Right renal cortex interstitium (tissue), 3 donors: ENCODE results near the gene MXD4. TPM values are rescaled to one million over a fixed set of nuclear protein-coding genes. Genes with fewer than 3 reads are reported as not detected.

Experiments used
- DNase-seq, 3 donors: peaks; one replicate each; pipeline ENCODE4 v3.0.0-alpha.2; 2013; ENCODE audit warnings: low read depth in 3 of 3, low spot score in 2 of 3
- polyA plus RNA-seq, 3 donors: library from polyadenylated mRNA; unstranded; fragments of 120-200 nt; gene quantifications; one replicate each; pipeline ENCODE4 v1.2.1, GENCODE V29; 2013; ENCODE audit not compliant: insufficient read length in 3 of 3

The MXD4 gene
- polyA plus RNA-seq, 3 donors = 46.4 to 46.8 (median 46.7) TPM

GRCh38 chr4:2295500-2295899, 33.6 kb upstream of the MXD4 start:
- no peak for DNase-seq

- DNase-seq = no peak
Observed at GRCh38 chr4:2292646-2293108, 30.8 kb upstream of the MXD4 start.

GRCh38 chr4:2291705-2292645, 30.1 kb upstream of the MXD4 start:
- no peak for DNase-seq

- DNase-seq = no peak
Observed at GRCh38 chr4:2290974-2291704, 29.2 kb upstream of the MXD4 start.

- no peak for DNase-seq
Observed at GRCh38 chr4:2290488-2290887, 28.6 kb upstream of the MXD4 start.

GRCh38 chr4:2289955-2290333, 28.0 kb upstream of the MXD4 start:
- no peak for DNase-seq

- no peak for DNase-seq
Observed at GRCh38 chr4:2289311-2289954, 27.5 kb upstream of the MXD4 start.

GRCh38 chr4:2288051-2288541, 26.2 kb upstream of the MXD4 start:
- no peak for DNase-seq

- no peak for DNase-seq
Observed at GRCh38 chr4:2287594-2287915, 25.6 kb upstream of the MXD4 start.

- no peak for DNase-seq
Observed at GRCh38 chr4:2286904-2287593, 25.1 kb upstream of the MXD4 start.

- DNase-seq = no peak
Observed at GRCh38 chr4:2285613-2286381, 23.9 kb upstream of the MXD4 start.

- no peak for DNase-seq
Observed at GRCh38 chr4:2284934-2285612, 23.2 kb upstream of the MXD4 start.

- no peak for DNase-seq
Observed at GRCh38 chr4:2284161-2284933, 22.4 kb upstream of the MXD4 start.

GRCh38 chr4:2283199-2283711, 21.3 kb upstream of the MXD4 start:
- no peak for DNase-seq

- no peak for DNase-seq
Observed at GRCh38 chr4:2281575-2282343, 19.9 kb upstream of the MXD4 start.

GRCh38 chr4:2280531-2281300, 18.8 kb upstream of the MXD4 start:
- no peak for DNase-seq

GRCh38 chr4:2277956-2278355, 16.0 kb upstream of the MXD4 start:
- no peak for DNase-seq
